SK-N-SH (cell line): Measurements from ENCODE around the gene GRIK5. TPM values are rescaled to one million over a fixed set of nuclear protein-coding genes. Genes with fewer than 3 reads are reported as not detected.

Experiments used
- CTCF ChIA-PET: fragments of 300-600, 350-600 bp; formaldehyde crosslinking; extraction: SDS; loops from one replicate; lab custom pipeline; 2021; lab: Yijun Ruan, JAX
- POLR2A ChIA-PET: fragments of 350-600 bp; sonication (Branson Sonifier 250); formaldehyde crosslinking; extraction: SDS; loops from one replicate; lab custom pipeline; 2020; ENCODE audit warnings: antibody characterized with exemption, inconsistent platforms; lab: Yijun Ruan, JAX
- DNase-seq: peaks from one replicate; pipeline ENCODE4 v3.0.0; 2012
- H2AFZ ChIP-seq: fragments of 200-600 bp; sonication (generic); 2 replicates; pipeline ENCODE4 v1.8.1; 2016; ENCODE audit warnings: antibody characterized with exemption, mild to moderate bottlenecking, low read depth
- H3F3A ChIP-seq: fragments of 200-600 bp; sonication (generic); replicated peaks from 2 replicates; pipeline ENCODE3; 2016; ENCODE audit warnings: antibody characterized with exemption, mild to moderate bottlenecking; ENCODE audit not compliant: insufficient read depth
- H3K27ac ChIP-seq, 2 experiments: fragments of 200-500 bp in 1 of 2; fragments of 200-600 bp in 1 of 2; sonication (Bioruptor generic) in 1 of 2; sonication (generic), shearing (Covaris generic) in 1 of 2; 2 replicates each; pipeline versions ENCODE4 v1.5.1 to v1.6.1; 2014 to 2016; ENCODE audit warnings: low read depth in 2 of 2, inconsistent platforms in 1 of 2, low read length in 1 of 2, mild to moderate bottlenecking in 1 of 2, mixed read lengths in 1 of 2
- H3K27me3 ChIP-seq: fragments of 200-600 bp; sonication (generic), shearing (Covaris generic); 2 replicates; pipeline ENCODE4 v1.6.1; 2016; ENCODE audit warnings: mixed run types; ENCODE audit not compliant: insufficient read depth
- H3K36me3 ChIP-seq, 2 experiments: fragments of 200-500 bp in 1 of 2; fragments of 200-600 bp in 1 of 2; sonication (Bioruptor generic) in 1 of 2; sonication (generic) in 1 of 2; replicated peaks in 1 of 2; 2 replicates each; pipeline versions ENCODE3 to v1.5.1; 2014 to 2016; ENCODE audit warnings: low read length in 1 of 2, mild to moderate bottlenecking in 1 of 2; ENCODE audit not compliant: insufficient read depth in 2 of 2, control insufficient read depth in 1 of 2
- H3K4me1 ChIP-seq, 2 experiments: fragments of 200-500 bp in 1 of 2; fragments of 200-600 bp in 1 of 2; sonication (Bioruptor generic) in 1 of 2; sonication (generic), shearing (Covaris generic) in 1 of 2; 2 replicates each; pipeline versions ENCODE4 v1.5.1 to v1.6.1; 2014 to 2016; ENCODE audit warnings: low read depth in 1 of 2, low read length in 1 of 2, mixed run types in 1 of 2; ENCODE audit not compliant: insufficient read depth in 2 of 2, control insufficient read depth in 1 of 2
- H3K4me2 ChIP-seq: fragments of 200-600 bp; sonication (generic), shearing (Covaris generic); 2 replicates; pipeline ENCODE4 v1.6.1; 2017; ENCODE audit warnings: mixed run types
- H3K4me3 ChIP-seq, 2 experiments: fragments of 200-500 bp in 1 of 2; fragments of 200-600 bp in 1 of 2; sonication (Bioruptor generic) in 1 of 2; sonication (generic), shearing (Covaris generic) in 1 of 2; 2 replicates each; pipeline versions ENCODE4 v1.5.1 to v1.8.1; 2014 to 2016; ENCODE audit warnings: low read depth in 2 of 2, inconsistent platforms in 1 of 2, low read length in 1 of 2, mild to moderate bottlenecking in 1 of 2, mixed read lengths in 1 of 2, moderate library complexity in 1 of 2
- H3K79me2 ChIP-seq: fragments of 200-600 bp; sonication (generic); 2 replicates; pipeline ENCODE4 v1.8.1; 2017; ENCODE audit warnings: mild to moderate bottlenecking; ENCODE audit not compliant: insufficient read depth
- H3K9ac ChIP-seq: fragments of 200-600 bp; sonication (generic); 2 replicates; pipeline ENCODE4 v1.6.1; 2017; ENCODE audit warnings: mixed run types
- H3K9me2 ChIP-seq: fragments of 200-600 bp; sonication (generic); 2 replicates; pipeline ENCODE4 v1.6.1; 2017; ENCODE audit warnings: mixed run types
- H3K9me3 ChIP-seq: fragments of 200-600 bp; sonication (generic); 2 replicates; pipeline ENCODE4 v1.6.1; 2017; ENCODE audit warnings: mixed run types, mild to moderate bottlenecking, moderate library complexity
- H4K20me1 ChIP-seq: fragments of 200-600 bp; sonication (generic); 2 replicates; pipeline ENCODE4 v1.6.1; 2017; ENCODE audit warnings: mild to moderate bottlenecking, mixed run types; ENCODE audit not compliant: insufficient read depth
- ELF1 ChIP-seq: IDR thresholded peaks from 2 replicates; pipeline ENCODE4 v1.4.0; 2012
- EZH2phosphoT487 ChIP-seq: fragments of 200-600 bp; sonication (generic); IDR thresholded peaks from 2 replicates; pipeline ENCODE4 v1.6.1; 2017; ENCODE audit warnings: low read depth, mixed run types, mild to moderate bottlenecking, antibody characterized with exemption, moderate library complexity, borderline replicate concordance
- FOSL2 ChIP-seq: IDR thresholded peaks from 2 replicates; pipeline ENCODE4 v1.4.0; 2012; ENCODE audit warnings: low read depth, mild to moderate bottlenecking, moderate library complexity, borderline replicate concordance
- MEF2A ChIP-seq: IDR thresholded peaks from 2 replicates; pipeline ENCODE4 v1.4.0; 2012; ENCODE audit warnings: low read depth, borderline replicate concordance
- MXI1 ChIP-seq: IDR thresholded peaks from 2 replicates; pipeline ENCODE4 v1.6.1; 2012; ENCODE audit warnings: mild to moderate bottlenecking, low read depth, low read length, improper control_type of control experiment
- RCOR1 ChIP-seq: fragments of 150-350 bp; IDR thresholded peaks from 2 replicates; pipeline ENCODE4 v1.6.1; 2017; ENCODE audit warnings: antibody characterized with exemption, low read length
- REST ChIP-seq: IDR thresholded peaks from 2 replicates; pipeline ENCODE4 v1.6.1; 2012; ENCODE audit warnings: mild to moderate bottlenecking, low read depth, low read length, moderate library complexity
- RFX5 ChIP-seq: IDR thresholded peaks from 2 replicates; pipeline ENCODE4 v1.6.1; 2012; ENCODE audit warnings: mild to moderate bottlenecking, improper control_type of control experiment, low read length
- RXRA ChIP-seq: IDR thresholded peaks from 2 replicates; pipeline ENCODE4 v1.4.0; 2012; ENCODE audit warnings: low read depth, mild to moderate bottlenecking, borderline replicate concordance
- SMC3 ChIP-seq: IDR thresholded peaks from 2 replicates; pipeline ENCODE4 v1.6.1; 2012; ENCODE audit warnings: low read depth, low read length, improper control_type of control experiment
- TCF12 ChIP-seq: IDR thresholded peaks from 2 replicates; pipeline ENCODE4 v1.4.0; 2012
- TEAD4 ChIP-seq: IDR thresholded peaks from 2 replicates; pipeline ENCODE4 v1.4.0; 2012; ENCODE audit warnings: mild to moderate bottlenecking, borderline replicate concordance; ENCODE audit not compliant: insufficient read depth
- USF1 ChIP-seq: IDR thresholded peaks from 2 replicates; pipeline ENCODE4 v1.4.0; 2012; ENCODE audit warnings: low read depth, borderline replicate concordance
- YY1 ChIP-seq: IDR thresholded peaks from 2 replicates; pipeline ENCODE4 v1.4.0; 2012; ENCODE audit warnings: low read depth, mild to moderate bottlenecking
- WGBS: methylation state at CpG from one replicate; pipeline ENCODE4 v1.1.6; 2017; ENCODE audit warnings: low lambda C conversion rate; 5-methylcytosine and 5-hydroxymethylcytosine counted together
- polyA plus RNA-seq, 3 experiments: library from polyadenylated mRNA; depleted of rRNA; stranded (reverse); fragments of >200 nt; gene quantifications; 2 replicates each; pipeline ENCODE4 v1.2.3, GENCODE V29; 2012

Gene GRIK5
- polyA plus RNA-seq, 1 of the 3 experiments (the other 2 are of a cell fraction): 2.4 TPM

- Histone ChIP-seq H3K79me2 (no peaks in the 10 kb centered on the region), H2AFZ (no peak overlapping the region), H3K27ac (peak overlapping the region in 1 of 2 experiments; percentile 67; a peak in 2 of 4 replicates), H3K4me3 (no peak overlapping the region), H3K9me3 (no peaks in the 10 kb centered on the region), H3F3A (no peaks in the 10 kb centered on the region), H3K9ac (no peak overlapping the region), H3K9me2 (no peaks in the 10 kb centered on the region), H4K20me1 (no peaks in the 10 kb centered on the region), H3K4me1 (peaks cover 0 to 35% of the 10 kb centered on the region in 2 experiments; a peak in 2 of 4 replicates), H3K4me2 (no peak overlapping the region), H3K36me3 (no peaks in the 10 kb centered on the region), H3K27me3 (peaks cover 16% of the 10 kb centered on the region)
- TF ChIP-seq USF1 (no peak), MEF2A (no peak), RFX5 (peak; percentile 98), ELF1 (no peak), SMC3 (no peak), MXI1 (peak; percentile 48; the same call in 1 of the 2 replicates), RCOR1 (peak; percentile 51; the same call in 1 of the 2 replicates), RXRA (no peak)
- 33% methylated on average over 8 of the region's 9 CpGs for WGBS
- DNase-seq: peak; percentile 97
- ChIA-PET CTCF (interaction anchor here (1.1 to 2.2 kb wide), 2 partner anchors 26 to 32 kb away, joined by 3 to 7 read pairs; no protein-coding TSS in a partner anchor), POLR2A (no interaction called here)
Observed at GRCh38 chr19:42066075-42066754, 3.8 kb downstream of the GRIK5 start.

- no peaks in the 10 kb centered on the region for H3F3A ChIP-seq
- no peak for TF ChIP-seq YY1
- TF ChIP-seq TEAD4: no peak
- TF ChIP-seq EZH2phosphoT487: no peak
- no peak for TF ChIP-seq FOSL2
- TF ChIP-seq TCF12: no peak
- TF ChIP-seq REST: no peak
- H3K79me2 ChIP-seq: no peaks in the 10 kb centered on the region
- H3K36me3 ChIP-seq: no peaks in the 10 kb centered on the region
- CTCF ChIA-PET: interaction anchor here (1.1 to 1.7 kb wide), 2 partner anchors 25 to 36 kb away, joined by 3 to 4 read pairs; no protein-coding TSS in a partner anchor
- peaks cover 16% of the 10 kb centered on the region for H3K27me3 ChIP-seq
- DNase-seq: no peak
- H3K4me1 ChIP-seq: peaks cover 0 to 30% of the 10 kb centered on the region in 2 experiments; a peak in 2 of 4 replicates
- H3K4me2 ChIP-seq: no peak overlapping the region
- 86% methylated on average over 6 of the region's 9 CpGs for WGBS
- no peak overlapping the region for H2AFZ ChIP-seq
- H3K27ac ChIP-seq: peak overlapping the region in 1 of 2 experiments; percentile 17; a peak in 1 of 4 replicates
- H4K20me1 ChIP-seq: no peaks in the 10 kb centered on the region
- no peak overlapping the region for H3K4me3 ChIP-seq
- H3K9me2 ChIP-seq: no peaks in the 10 kb centered on the region
- H3K9ac ChIP-seq: no peak overlapping the region
- POLR2A ChIA-PET: no interaction called here
- no peaks in the 10 kb centered on the region for H3K9me3 ChIP-seq
Observed at GRCh38 chr19:42065511-42065910, 4.5 kb downstream of the GRIK5 start.
